Astrocyte (in vitro differentiated cells and primary cell): Measurements from ENCODE around the gene TOP2A. TPM values are rescaled to one million over a fixed set of nuclear protein-coding genes. Genes with fewer than 3 reads are reported as not detected.
A peak's percentile ranks its signal among the peaks of the same experiment; 100 is the strongest.

ENCODE experiments used
- DNase-seq: peaks from one replicate; pipeline ENCODE4 v3.0.0-alpha.2; 2010; ENCODE audit warnings: low read depth
- FAIRE-seq: peaks from 2 replicates; lab custom pipeline; 2011; peaks lifted over from hg19 to GRCh38; lab: Jason Lieb, UNC
- H2AFZ ChIP-seq: 2 replicates; pipeline ENCODE4 v1.6.0; 2012; ENCODE audit warnings: low read depth, low read length, inconsistent platforms
- H3K27ac ChIP-seq: 2 replicates; pipeline ENCODE4 v1.5.1; 2011; ENCODE audit warnings: low read depth, low read length, inconsistent platforms
- H3K27me3 ChIP-seq: 2 replicates; pipeline ENCODE4 v1.6.0; 2011; ENCODE audit warnings: low read length, inconsistent platforms; ENCODE audit not compliant: insufficient read depth
- H3K36me3 ChIP-seq: 2 replicates; pipeline ENCODE4 v1.5.1; 2011; ENCODE audit warnings: low read length, inconsistent platforms; ENCODE audit not compliant: insufficient read depth
- H3K4me1 ChIP-seq: 2 replicates; pipeline ENCODE4 v1.5.1; 2011; ENCODE audit warnings: low read length, inconsistent platforms; ENCODE audit not compliant: insufficient read depth
- H3K4me2 ChIP-seq: 2 replicates; pipeline ENCODE4 v1.6.0; 2012; ENCODE audit warnings: low read length, inconsistent platforms
- H3K4me3 ChIP-seq: 2 replicates; pipeline ENCODE4 v1.5.1; 2011; ENCODE audit warnings: low read depth, mild to moderate bottlenecking, low read length, inconsistent platforms; ENCODE audit not compliant: insufficient read depth
- H3K79me2 ChIP-seq: 2 replicates; pipeline ENCODE4 v1.6.0; 2012; ENCODE audit warnings: mild to moderate bottlenecking, low read length, inconsistent platforms; ENCODE audit not compliant: insufficient read depth
- H3K9ac ChIP-seq: 2 replicates; pipeline ENCODE4 v1.6.0; 2012; ENCODE audit warnings: mild to moderate bottlenecking, low read length, inconsistent platforms
- H3K9me3 ChIP-seq: 2 replicates; pipeline ENCODE4 v1.5.1; 2012; ENCODE audit warnings: low read depth, mild to moderate bottlenecking, low read length, inconsistent platforms; ENCODE audit not compliant: insufficient read depth
- H4K20me1 ChIP-seq: 2 replicates; pipeline ENCODE4 v1.6.0; 2012; ENCODE audit warnings: low read length, inconsistent platforms; ENCODE audit not compliant: insufficient read depth
- H3K27ac Mint-ChIP-seq: one replicate; pipeline ENCODE4 v1.8.0; 2021; ENCODE audit warnings: mild to moderate bottlenecking, mixed read lengths; ENCODE audit not compliant: unreplicated experiment
- H3K27me3 Mint-ChIP-seq: one replicate; pipeline ENCODE4 v1.8.0; 2021; ENCODE audit warnings: low read depth, mixed read lengths; ENCODE audit not compliant: unreplicated experiment
- H3K36me3 Mint-ChIP-seq: one replicate; pipeline ENCODE4 v1.8.0; 2021; ENCODE audit warnings: low read depth, mixed read lengths; ENCODE audit not compliant: unreplicated experiment
- H3K4me1 Mint-ChIP-seq: one replicate; pipeline ENCODE4 v1.8.0; 2021; ENCODE audit warnings: low read depth, mixed read lengths; ENCODE audit not compliant: unreplicated experiment
- H3K4me3 Mint-ChIP-seq: one replicate; pipeline ENCODE4 v1.8.0; 2021; ENCODE audit warnings: mild to moderate bottlenecking, moderate library complexity, mixed read lengths; ENCODE audit not compliant: unreplicated experiment
- H3K9me3 Mint-ChIP-seq: one replicate; pipeline ENCODE4 v1.8.0; 2021; ENCODE audit warnings: mild to moderate bottlenecking, mixed read lengths; ENCODE audit not compliant: unreplicated experiment
- EZH2 ChIP-seq: IDR thresholded peaks from 2 replicates; pipeline ENCODE4 v1.6.1; 2012; ENCODE audit warnings: mild to moderate bottlenecking, low read length, inconsistent platforms; ENCODE audit not compliant: insufficient read depth
- total RNA-seq: library from RNA; stranded (reverse); gene quantifications from 2 replicates; pipeline ENCODE4 v1.2.1, GENCODE V29; 2021
- TF ChIP-seq, protein P1 (sequence below): IDR thresholded peaks from 2 replicates; pipeline ENCODE4 v1.5.1; 2011; ENCODE audit warnings: low read depth, mild to moderate bottlenecking, inconsistent platforms, low read length, moderate library complexity; ENCODE audit not compliant: insufficient read depth

TOP2A gene
- total RNA-seq, 1 donor from 2014 or later: 12.6 TPM

DNA sequence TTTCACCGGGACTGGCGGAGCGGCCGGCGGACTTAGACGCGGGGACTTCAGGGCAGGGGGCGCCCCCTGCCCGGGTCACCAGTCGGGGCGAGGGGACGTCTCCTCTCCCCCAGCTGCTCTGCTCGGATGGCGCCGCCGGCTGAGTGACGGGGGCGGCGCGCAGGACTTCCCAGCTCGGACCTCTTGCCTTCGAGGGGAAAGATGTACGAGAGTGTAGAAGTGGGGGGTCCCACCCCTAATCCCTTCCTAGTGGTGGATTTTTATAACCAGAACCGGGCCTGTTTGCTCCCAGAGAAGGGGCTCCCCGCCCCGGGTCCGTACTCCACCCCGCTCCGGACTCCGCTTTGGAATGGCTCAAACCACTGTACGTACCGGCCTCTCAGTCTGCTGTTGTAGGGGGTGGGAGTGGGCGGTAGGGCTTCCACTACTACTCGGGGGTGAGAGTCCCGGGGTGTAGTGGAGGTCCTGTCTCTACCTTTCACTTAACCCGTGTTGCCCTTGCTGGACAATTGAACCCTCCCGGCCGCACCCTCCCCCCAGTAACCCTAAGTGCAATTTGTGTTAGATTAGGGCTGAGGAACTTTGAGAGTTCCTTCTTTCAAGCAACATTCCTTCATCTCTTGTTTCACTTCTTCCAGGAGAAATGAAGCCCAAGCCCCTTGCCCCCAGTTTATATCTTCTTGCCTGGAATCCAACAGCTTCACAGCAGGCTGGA, 75.0 kb downstream of the TOP2A start:
- Histone ChIP-seq H3K9me3 (no peaks in the 10 kb centered on the region), H4K20me1 (peaks cover 56% of the 10 kb centered on the region), H3K9ac (peak overlapping the region; percentile 88), H2AFZ (no peak overlapping the region), H3K4me1 (peaks cover 57% of the 10 kb centered on the region), H3K27me3 (no peaks in the 10 kb centered on the region), H3K4me3 (peak overlapping the region; percentile 63), H3K36me3 (peaks cover 4% of the 10 kb centered on the region), H3K27ac (peak overlapping the region; percentile 51), H3K4me2 (peak overlapping the region; percentile 95), H3K79me2 (peaks cover 63% of the 10 kb centered on the region)
- Mint-ChIP-seq H3K27me3 (no peaks in the 10 kb centered on the region), H3K36me3 (peaks cover 4% of the 10 kb centered on the region), H3K9me3 (no peaks in the 10 kb centered on the region), H3K27ac (peak overlapping the region; percentile 85), H3K4me1 (peaks cover 23% of the 10 kb centered on the region), H3K4me3 (peak overlapping the region; percentile 93)
- FAIRE-seq (no peak), DNase-seq (no peak)
- no peak for TF ChIP-seq EZH2

DNA sequence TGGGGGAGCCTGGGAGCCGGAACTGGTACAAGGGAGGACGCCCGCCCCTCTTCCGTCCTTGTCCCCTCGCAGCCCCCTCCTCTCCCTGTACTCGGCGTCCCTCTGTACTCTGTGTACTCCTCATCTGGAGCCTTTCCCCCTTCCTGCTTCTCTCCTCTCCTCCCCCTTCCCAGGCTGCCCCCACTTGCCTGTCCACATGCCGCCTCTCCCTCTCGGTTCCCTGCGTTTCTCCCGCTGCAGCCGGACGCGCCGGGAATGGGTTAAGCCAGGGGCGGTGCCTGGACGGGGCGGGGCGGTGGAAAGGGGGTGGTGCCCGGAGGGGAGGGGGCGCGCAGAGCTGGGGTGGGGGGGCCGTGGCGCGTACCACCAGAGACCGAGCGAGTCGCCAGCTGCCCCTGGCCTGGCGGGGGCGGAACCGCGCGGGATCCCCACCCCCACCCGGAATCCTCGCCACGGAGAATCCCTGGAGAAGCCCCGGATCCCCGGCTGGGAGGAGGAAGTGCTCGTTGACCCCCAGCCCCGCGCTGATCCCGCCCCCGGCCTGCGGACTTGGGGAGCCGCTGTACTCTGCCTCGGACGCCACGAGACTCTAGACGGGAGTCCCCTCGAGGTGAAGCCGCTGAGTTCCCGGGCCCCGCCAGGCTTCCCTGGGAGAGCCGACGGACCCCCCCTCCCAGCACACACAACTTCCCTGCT, 75.7 kb downstream of the TOP2A start:
- no peaks in the 10 kb centered on the region for H3K9me3 ChIP-seq
- Mint-ChIP-seq H3K9me3 (no peaks in the 10 kb centered on the region), H3K27me3 (no peaks in the 10 kb centered on the region), H3K27ac (no peak overlapping the region), H3K36me3 (peaks cover 4% of the 10 kb centered on the region), H3K4me3 (peak overlapping the region; percentile 93), H3K4me1 (peaks cover 18% of the 10 kb centered on the region)
- H3K4me1 ChIP-seq: peaks cover 50% of the 10 kb centered on the region
- FAIRE-seq (no peak), DNase-seq (peak; percentile 55)
- peak overlapping the region; percentile 35 for H2AFZ ChIP-seq
- H3K79me2 ChIP-seq: peaks cover 62% of the 10 kb centered on the region
- peak overlapping the region; percentile 63 for H3K4me3 ChIP-seq
- peak overlapping the region; percentile 95 for H3K4me2 ChIP-seq
- peak overlapping the region; percentile 76 for H3K27ac ChIP-seq
- no peak for TF ChIP-seq EZH2
- TF ChIP-seq, protein P1, sequence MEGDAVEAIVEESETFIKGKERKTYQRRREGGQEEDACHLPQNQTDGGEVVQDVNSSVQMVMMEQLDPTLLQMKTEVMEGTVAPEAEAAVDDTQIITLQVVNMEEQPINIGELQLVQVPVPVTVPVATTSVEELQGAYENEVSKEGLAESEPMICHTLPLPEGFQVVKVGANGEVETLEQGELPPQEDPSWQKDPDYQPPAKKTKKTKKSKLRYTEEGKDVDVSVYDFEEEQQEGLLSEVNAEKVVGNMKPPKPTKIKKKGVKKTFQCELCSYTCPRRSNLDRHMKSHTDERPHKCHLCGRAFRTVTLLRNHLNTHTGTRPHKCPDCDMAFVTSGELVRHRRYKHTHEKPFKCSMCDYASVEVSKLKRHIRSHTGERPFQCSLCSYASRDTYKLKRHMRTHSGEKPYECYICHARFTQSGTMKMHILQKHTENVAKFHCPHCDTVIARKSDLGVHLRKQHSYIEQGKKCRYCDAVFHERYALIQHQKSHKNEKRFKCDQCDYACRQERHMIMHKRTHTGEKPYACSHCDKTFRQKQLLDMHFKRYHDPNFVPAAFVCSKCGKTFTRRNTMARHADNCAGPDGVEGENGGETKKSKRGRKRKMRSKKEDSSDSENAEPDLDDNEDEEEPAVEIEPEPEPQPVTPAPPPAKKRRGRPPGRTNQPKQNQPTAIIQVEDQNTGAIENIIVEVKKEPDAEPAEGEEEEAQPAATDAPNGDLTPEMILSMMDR: no peak
- H3K9ac ChIP-seq: peak overlapping the region; percentile 88
- peaks cover 53% of the 10 kb centered on the region for H4K20me1 ChIP-seq
- H3K27me3 ChIP-seq: no peaks in the 10 kb centered on the region
- H3K36me3 ChIP-seq: peaks cover 4% of the 10 kb centered on the region

DNA sequence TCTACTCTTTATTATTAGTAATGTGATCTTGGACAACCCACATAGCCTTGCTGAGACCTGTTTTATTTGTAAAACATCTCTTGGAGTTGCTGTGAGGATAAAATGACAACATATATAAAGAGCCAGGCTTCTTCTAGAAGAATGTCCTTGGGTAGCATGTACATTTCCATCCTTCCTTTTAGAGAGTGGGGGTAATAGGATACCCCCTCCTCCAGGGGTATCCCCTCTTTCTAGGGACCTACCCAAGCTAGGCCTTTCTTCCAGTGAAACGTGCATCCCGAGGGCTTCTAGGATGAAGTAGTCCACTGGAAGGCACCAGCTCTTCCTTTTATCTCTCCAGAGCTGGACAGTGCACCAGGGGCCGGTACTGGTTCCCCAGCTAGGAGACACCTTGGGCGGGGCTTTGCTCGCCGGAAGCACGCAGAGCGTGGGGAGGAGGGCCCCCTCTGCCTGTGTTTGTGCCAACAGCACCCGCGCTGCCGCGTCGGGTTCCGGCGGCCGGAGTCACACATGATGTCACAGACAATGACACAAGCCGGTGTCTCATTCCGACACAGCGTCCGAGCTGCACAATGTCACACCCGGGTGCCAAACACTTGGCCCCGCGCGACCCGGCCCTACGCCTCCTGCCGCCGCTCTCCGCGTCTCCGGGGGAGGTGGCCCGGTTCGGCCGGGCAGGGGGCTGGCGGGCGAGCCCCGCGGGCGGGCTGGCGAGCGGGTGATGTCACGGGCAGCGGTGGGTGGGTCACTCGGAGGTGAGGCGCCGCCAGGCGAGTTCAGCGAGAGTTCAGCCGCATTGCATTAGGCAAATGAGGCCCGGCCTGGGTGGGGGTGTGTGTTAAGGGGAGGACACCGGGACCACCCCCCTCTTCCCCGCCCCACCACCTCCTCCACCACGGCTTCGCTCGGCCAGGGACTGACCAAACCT, 76.6 kb downstream of the TOP2A start:
- Histone ChIP-seq H3K4me3 (peak overlapping the region; percentile 63), H3K79me2 (peaks cover 58% of the 10 kb centered on the region), H3K27me3 (no peaks in the 10 kb centered on the region), H3K9ac (peak overlapping the region; percentile 88), H3K36me3 (peaks cover 4% of the 10 kb centered on the region), H3K9me3 (no peaks in the 10 kb centered on the region), H2AFZ (peak overlapping the region; percentile 35), H3K4me2 (peak overlapping the region; percentile 95), H4K20me1 (peaks cover 48% of the 10 kb centered on the region), H3K27ac (peak overlapping the region; percentile 76), H3K4me1 (peaks cover 44% of the 10 kb centered on the region)
- H3K9me3 Mint-ChIP-seq: no peaks in the 10 kb centered on the region
- DNase-seq (peak; percentile 75), FAIRE-seq (no peak)
- peak overlapping the region; percentile 66 for H3K27ac Mint-ChIP-seq
- H3K4me1 Mint-ChIP-seq: peaks cover 11% of the 10 kb centered on the region
- H3K27me3 Mint-ChIP-seq: no peaks in the 10 kb centered on the region
- peaks cover 4% of the 10 kb centered on the region for H3K36me3 Mint-ChIP-seq
- no peak for TF ChIP-seq EZH2
- TF ChIP-seq, protein P1: no peak
- H3K4me3 Mint-ChIP-seq: peak overlapping the region; percentile 82
